Choroid plexus epithelial cell (primary cell): ENCODE measurements around the gene AGMAT.

Experiments
- DNase-seq: peaks from one replicate; pipeline ENCODE4 v3.0.0-alpha.2; 2010; ENCODE audit warnings: low read depth
- H3K4me3 ChIP-seq: 2 replicates; pipeline ENCODE4 v1.5.1; 2011; ENCODE audit warnings: low read depth, mild to moderate bottlenecking, control low read depth, low read length, moderate library complexity
- CTCF ChIP-seq: conservative IDR thresholded peaks from 2 replicates; pipeline ENCODE4 v1.5.1; 2011; ENCODE audit warnings: low read depth, mild to moderate bottlenecking, control low read depth, inconsistent platforms, low read length, moderate library complexity

Gene AGMAT

GRCh38 chr1:15583016-15583706 lies 1.7 kb downstream of the AGMAT start:
- no peak overlapping the region for H3K4me3 ChIP-seq
- no peak for DNase-seq

GRCh38 chr1:15579683-15580047 lies 5.2 kb downstream of the AGMAT start:
- H3K4me3 ChIP-seq, result no peak overlapping the region
- DNase-seq, result no peak
- no peak for TF ChIP-seq CTCF

More at GRCh38 chr1:15583016-15583706, 1.7 kb downstream of the AGMAT start:
- no peak for TF ChIP-seq CTCF

- TF ChIP-seq CTCF, result no peak
- no peak overlapping the region for H3K4me3 ChIP-seq
- DNase-seq, result no peak
These were observed 5.7 kb downstream of the AGMAT start for GRCh38 chr1:15578921-15579682.

GRCh38 chr1:15577691-15578090 lies 7.2 kb downstream of the AGMAT start:
- TF ChIP-seq CTCF, result no peak
- DNase-seq, result no peak
- H3K4me3 ChIP-seq, result no peak overlapping the region

- TF ChIP-seq CTCF, result no peak
- H3K4me3 ChIP-seq, result no peak overlapping the region
- no peak for DNase-seq
These were observed 9.2 kb downstream of the AGMAT start for GRCh38 chr1:15575549-15576150.

- no peak overlapping the region for H3K4me3 ChIP-seq
- no peak for DNase-seq
- no peak for TF ChIP-seq CTCF
These were observed 10.1 kb downstream of the AGMAT start for GRCh38 chr1:15574741-15575140.

GRCh38 chr1:15573477-15573876 lies 11.4 kb downstream of the AGMAT start:
- DNase-seq, result peak; percentile 54
- no peak for TF ChIP-seq CTCF
- H3K4me3 ChIP-seq, result no peak overlapping the region
